HUES48 (cell line): ENCODE results near the gene NAPB.

ENCODE experiments used
- H3K27ac ChIP-seq: one replicate; pipeline ENCODE4 v1.7.0; 2013; ENCODE audit warnings: low read depth, low read length, inconsistent platforms
- H3K27me3 ChIP-seq: 2 replicates; pipeline ENCODE4 v1.6.1; 2013; ENCODE audit warnings: mild to moderate bottlenecking, low read length; ENCODE audit not compliant: control insufficient read depth, insufficient read depth
- H3K36me3 ChIP-seq: 2 replicates; pipeline ENCODE4 v1.6.1; 2013; ENCODE audit warnings: low read length; ENCODE audit not compliant: control insufficient read depth, insufficient read depth
- H3K4me1 ChIP-seq: 2 replicates; pipeline ENCODE4 v1.6.1; 2013; ENCODE audit warnings: mild to moderate bottlenecking, low read length; ENCODE audit not compliant: control insufficient read depth, insufficient read depth
- H3K4me3 ChIP-seq: 2 replicates; pipeline ENCODE4 v1.5.1; 2013; ENCODE audit warnings: mild to moderate bottlenecking, low read depth, low read length
- H3K9ac ChIP-seq: 2 replicates; pipeline ENCODE4 v1.6.1; 2013; ENCODE audit warnings: mild to moderate bottlenecking, low read depth, low read length, moderate library complexity
- H3K9me3 ChIP-seq: 2 replicates; pipeline ENCODE4 v1.6.1; 2013; ENCODE audit warnings: low read length; ENCODE audit not compliant: control insufficient read depth, insufficient read depth

The NAPB gene

GRCh38 chr20:23379772-23380171, 41.5 kb downstream of the NAPB start:
- Histone ChIP-seq H3K27me3 (no peaks in the 10 kb centered on the region), H3K36me3 (peaks cover 62% of the 10 kb centered on the region), H3K9me3 (no peaks in the 10 kb centered on the region), H3K4me1 (no peaks in the 10 kb centered on the region), H3K9ac (no peak overlapping the region), H3K4me3 (no peak overlapping the region), H3K27ac (no peak overlapping the region)

- Histone ChIP-seq H3K9me3 (no peaks in the 10 kb centered on the region), H3K9ac (no peak overlapping the region), H3K27me3 (no peaks in the 10 kb centered on the region), H3K4me1 (no peaks in the 10 kb centered on the region), H3K4me3 (no peak overlapping the region), H3K36me3 (peaks cover 89% of the 10 kb centered on the region), H3K27ac (no peak overlapping the region)
Observed at GRCh38 chr20:23375827-23376226, 45.5 kb downstream of the NAPB start.

- Histone ChIP-seq H3K4me1 (no peaks in the 10 kb centered on the region), H3K9ac (no peak overlapping the region), H3K36me3 (peaks cover 93% of the 10 kb centered on the region), H3K27me3 (no peaks in the 10 kb centered on the region), H3K27ac (no peak overlapping the region), H3K9me3 (no peaks in the 10 kb centered on the region), H3K4me3 (no peak overlapping the region)
Observed at GRCh38 chr20:23374441-23374840, 46.8 kb downstream of the NAPB start.

GRCh38 chr20:23371496-23371895, 49.8 kb downstream of the NAPB start:
- no peak overlapping the region for H3K27ac ChIP-seq

GRCh38 chr20:23370873-23371272, 50.4 kb downstream of the NAPB start:
- peaks cover 94% of the 10 kb centered on the region for H3K36me3 ChIP-seq
- H3K4me3 ChIP-seq: no peak overlapping the region
- no peaks in the 10 kb centered on the region for H3K4me1 ChIP-seq
- H3K27me3 ChIP-seq: no peaks in the 10 kb centered on the region
- no peak overlapping the region for H3K27ac ChIP-seq
- H3K9ac ChIP-seq: no peak overlapping the region
- H3K9me3 ChIP-seq: no peaks in the 10 kb centered on the region

More at GRCh38 chr20:23371496-23371895, 49.8 kb downstream of the NAPB start:
- H3K4me1 ChIP-seq: no peaks in the 10 kb centered on the region
- peaks cover 98% of the 10 kb centered on the region for H3K36me3 ChIP-seq
- no peaks in the 10 kb centered on the region for H3K9me3 ChIP-seq
- no peaks in the 10 kb centered on the region for H3K27me3 ChIP-seq
- no peak overlapping the region for H3K9ac ChIP-seq
- no peak overlapping the region for H3K4me3 ChIP-seq

GRCh38 chr20:23370274-23370673, 51.0 kb downstream of the NAPB start:
- Histone ChIP-seq H3K27ac (no peak overlapping the region), H3K36me3 (peaks cover 93% of the 10 kb centered on the region), H3K4me3 (no peak overlapping the region), H3K27me3 (no peaks in the 10 kb centered on the region), H3K9ac (no peak overlapping the region), H3K4me1 (no peaks in the 10 kb centered on the region), H3K9me3 (no peaks in the 10 kb centered on the region)

- no peak overlapping the region for H3K4me3 ChIP-seq
- H3K27ac ChIP-seq: no peak overlapping the region
- H3K36me3 ChIP-seq: peaks cover 94% of the 10 kb centered on the region
- H3K9me3 ChIP-seq: no peaks in the 10 kb centered on the region
- H3K9ac ChIP-seq: no peak overlapping the region
- no peaks in the 10 kb centered on the region for H3K27me3 ChIP-seq
- no peaks in the 10 kb centered on the region for H3K4me1 ChIP-seq
Observed at GRCh38 chr20:23369072-23369823, 52.0 kb downstream of the NAPB start.

- Histone ChIP-seq H3K9me3 (no peaks in the 10 kb centered on the region), H3K4me1 (no peaks in the 10 kb centered on the region), H3K4me3 (no peak overlapping the region), H3K27me3 (no peaks in the 10 kb centered on the region), H3K9ac (no peak overlapping the region), H3K36me3 (peaks cover 89% of the 10 kb centered on the region), H3K27ac (no peak overlapping the region)
Observed at GRCh38 chr20:23368316-23369071, 52.8 kb downstream of the NAPB start.

GRCh38 chr20:23367770-23368169, 53.5 kb downstream of the NAPB start:
- H3K4me3 ChIP-seq: no peak overlapping the region
- H3K9me3 ChIP-seq: no peaks in the 10 kb centered on the region
- 0 out of 2 replicates have a peak, but pooled peaks cover 5% of the 10 kb centered on the region for H3K4me1 ChIP-seq
- H3K36me3 ChIP-seq: peaks cover 81% of the 10 kb centered on the region
- no peak overlapping the region for H3K9ac ChIP-seq
- H3K27me3 ChIP-seq: no peaks in the 10 kb centered on the region
- H3K27ac ChIP-seq: no peak overlapping the region

- Histone ChIP-seq H3K4me1 (0 out of 2 replicates have a peak, but pooled peaks cover 5% of the 10 kb centered on the region), H3K9ac (no peak overlapping the region), H3K27me3 (no peaks in the 10 kb centered on the region), H3K27ac (no peak overlapping the region), H3K4me3 (no peak overlapping the region), H3K9me3 (no peaks in the 10 kb centered on the region), H3K36me3 (peaks cover 68% of the 10 kb centered on the region)
Observed at GRCh38 chr20:23366384-23366783, 54.9 kb downstream of the NAPB start.
